Transverse colon (tissue), 4 donors: ENCODE measurements around the gene TOM1L2.

Source experiments
- CTCF ChIP-seq, 5 experiments: fragments of 200-600 bp in 3 of 5; fragments of 450-650 bp in 2 of 5; sonication (generic) in 3 of 5; IDR thresholded peaks; 1 replicate in 2 of 5; 2 replicates in 3 of 5; pipeline ENCODE4 v1.5.1; 2016 to 2017; ENCODE audit warnings: antibody characterized with exemption in 5 of 5, inconsistent platforms in 3 of 5, mild to moderate bottlenecking in 2 of 5, moderate library complexity in 1 of 5
- POLR2A ChIP-seq: fragments of 450-650 bp; IDR thresholded peaks from one replicate; pipeline ENCODE4 v1.6.1; 2016; ENCODE audit warnings: antibody characterized with exemption, mild to moderate bottlenecking, moderate library complexity
- POLR2AphosphoS5 ChIP-seq, 3 donors: sonication (generic); formaldehyde crosslinking; IDR thresholded peaks; one replicate each; pipeline ENCODE4 v1.6.1; 2016; ENCODE audit warnings: antibody characterized with exemption in 3 of 3

GRCh38 chr17:17831208-17832031, 140.8 kb downstream of the TOM1L2 start:
- TF ChIP-seq POLR2A (no peak), POLR2AphosphoS5 (IDR thresholded peaks at IDR 0.05) (peak in 1 of 3 donors; percentile 44), CTCF (IDR thresholded peaks at IDR 0.05) (no peak)
